Measurements from ENCODE around the gene TMSB4X.
A peak's percentile ranks its signal among the peaks of the same experiment; 100 is the strongest.
"Not testable (repeated sequence)": the region's sequence is repeated elsewhere in the genome, so short reads cannot be mapped to it uniquely, and the experiment has no call there.

The TMSB4X gene

DNA sequence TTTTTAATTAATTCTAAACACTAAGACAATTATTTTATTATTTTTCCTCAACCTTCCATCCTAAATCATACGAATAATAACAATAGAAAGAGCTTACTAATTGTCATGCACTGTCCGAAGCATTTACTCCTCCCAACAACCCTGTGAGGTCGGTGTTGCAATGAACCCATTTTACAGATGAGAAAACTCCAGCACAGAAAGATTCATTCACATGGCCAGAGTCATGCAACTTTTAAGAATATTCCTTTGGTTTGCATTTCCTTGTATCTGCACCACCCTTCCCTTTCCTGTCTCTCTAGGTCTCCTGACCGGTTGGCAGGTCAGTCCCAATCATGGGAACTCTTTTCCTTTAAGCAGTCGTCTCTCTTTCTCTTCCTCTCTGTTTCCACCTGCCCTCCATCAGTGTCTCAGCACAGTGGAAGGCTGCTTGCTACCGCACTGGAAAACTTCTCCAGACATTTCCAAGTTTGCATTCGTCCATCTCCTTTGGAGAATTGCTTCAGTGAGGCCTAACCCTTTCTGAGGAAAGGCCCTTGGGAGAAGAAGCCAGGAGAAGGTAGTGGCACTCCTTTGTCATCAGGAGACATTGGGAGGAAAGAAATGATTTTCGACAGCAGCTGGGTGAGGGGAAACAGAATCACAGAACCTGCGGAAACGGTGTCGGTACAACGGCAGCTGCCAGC, 1.9 kb upstream of the TMSB4X start:
- H3K36me3 ChIP-seq (ENCODE audit: control insufficient read depth, insufficient read depth, low read length): peaks cover 2% of the 10 kb centered on the region
- H3K4me3 ChIP-seq (ENCODE audit: low read length): peak overlapping the region; percentile 20
- no peaks in the 10 kb centered on the region for H3K4me1 ChIP-seq (ENCODE audit: control insufficient read depth, insufficient read depth, low read length)
- peak overlapping the region; percentile 25 for H3K27ac ChIP-seq (ENCODE audit: low read depth, low read length)
- no peaks in the 10 kb centered on the region for H3K27me3 ChIP-seq (ENCODE audit: control insufficient read depth, insufficient read depth, low read length)
- no peak overlapping the region for H3K9ac ChIP-seq (ENCODE audit: low read length)

DNA sequence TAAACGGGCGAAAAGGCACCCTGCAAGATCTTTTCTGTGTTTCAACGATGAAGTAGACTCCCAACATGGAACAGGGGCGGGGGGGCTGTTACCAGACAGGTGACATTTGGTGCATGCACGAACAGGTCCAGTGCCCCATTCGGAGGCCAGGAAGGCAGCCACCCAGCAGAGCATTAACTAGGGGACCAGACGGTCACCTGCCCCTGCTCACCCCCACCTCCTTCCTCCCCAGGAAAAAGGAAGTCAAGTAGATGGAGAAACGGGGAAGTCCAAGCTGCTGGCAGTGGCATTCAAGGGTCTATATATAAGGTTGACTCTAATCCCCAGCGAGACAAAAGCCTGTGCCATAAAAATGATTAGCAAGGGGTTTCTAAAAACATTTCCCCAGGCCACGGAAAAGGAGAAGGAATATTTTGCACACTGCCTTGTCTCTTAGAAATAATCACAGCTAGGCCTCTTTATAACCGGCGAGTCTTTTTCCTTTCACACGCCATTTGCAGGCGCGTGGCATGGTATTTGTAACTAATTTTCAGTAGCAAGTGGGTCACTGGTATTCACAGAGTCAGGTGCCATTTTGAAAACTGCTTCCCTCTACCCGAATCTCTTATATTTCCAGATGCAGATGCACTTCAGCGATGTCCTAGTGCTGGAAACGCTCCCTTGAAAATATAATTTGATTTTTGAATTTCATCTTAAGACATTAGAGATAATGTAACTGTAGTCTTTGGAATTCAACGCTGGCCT, 1.2 kb upstream of the TMSB4X start:
- Histone ChIP-seq H3K27me3 (ENCODE audit: control insufficient read depth, insufficient read depth, low read length) (no peaks in the 10 kb centered on the region), H3K27ac (ENCODE audit: low read depth, low read length) (peak overlapping the region; percentile 92), H3K4me3 (ENCODE audit: low read length) (peak overlapping the region; percentile 89), H3K9ac (ENCODE audit: low read length) (no peak overlapping the region), H3K4me1 (ENCODE audit: control insufficient read depth, insufficient read depth, low read length) (no peaks in the 10 kb centered on the region), H3K36me3 (ENCODE audit: control insufficient read depth, insufficient read depth, low read length) (peaks cover 2% of the 10 kb centered on the region)

DNA sequence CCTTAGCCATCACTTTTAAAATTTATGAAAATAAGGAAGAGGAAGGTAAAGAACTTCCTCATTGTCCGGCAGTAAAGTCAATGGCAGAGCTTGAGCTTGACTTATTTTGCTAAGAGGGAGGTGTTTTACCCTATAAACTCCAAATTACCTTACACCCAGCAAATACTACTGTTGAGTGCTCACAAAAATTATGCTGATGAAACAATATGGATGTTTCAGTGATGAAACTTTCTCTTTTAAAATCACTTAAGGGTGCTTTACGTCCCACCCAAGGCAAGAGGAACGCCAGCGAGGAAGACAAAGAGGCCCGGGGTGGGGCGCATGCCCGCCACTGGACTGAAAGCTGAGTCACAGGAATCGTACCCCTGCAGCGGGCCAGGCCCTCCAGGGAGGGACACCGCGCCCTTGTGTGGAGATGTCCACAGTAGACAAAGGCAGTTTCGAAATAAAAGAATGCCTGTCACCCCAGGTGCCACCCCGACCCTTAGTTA, 560 bp upstream of the TMSB4X start:
- Histone ChIP-seq H3K9ac (ENCODE audit: low read length) (no peak overlapping the region), H3K4me3 (ENCODE audit: low read length) (peak overlapping the region; percentile 89), H3K27ac (ENCODE audit: low read depth, low read length) (peak overlapping the region; percentile 92), H3K27me3 (ENCODE audit: control insufficient read depth, insufficient read depth, low read length) (no peaks in the 10 kb centered on the region), H3K36me3 (ENCODE audit: control insufficient read depth, insufficient read depth, low read length) (peaks cover 2% of the 10 kb centered on the region), H3K4me1 (ENCODE audit: control insufficient read depth, insufficient read depth, low read length) (no peaks in the 10 kb centered on the region)

DNA sequence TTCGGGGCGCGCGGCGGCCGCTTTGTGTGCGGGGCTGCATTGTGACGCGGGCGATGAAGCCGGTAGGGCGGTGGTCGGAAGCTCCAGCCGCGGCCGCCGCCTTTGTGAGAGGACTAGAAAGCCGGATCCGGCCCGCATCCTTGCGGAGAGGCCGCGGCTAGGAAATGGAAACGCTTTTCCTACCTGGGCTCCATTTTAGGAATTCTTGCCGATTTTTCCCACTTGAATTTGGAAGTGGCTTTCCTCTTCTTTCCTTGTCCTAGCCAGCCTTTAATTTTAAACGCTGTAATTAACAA, 708 bp downstream of the TMSB4X start:
- no peaks in the 10 kb centered on the region for H3K4me1 ChIP-seq (ENCODE audit: control insufficient read depth, insufficient read depth, low read length)
- H3K4me3 ChIP-seq (ENCODE audit: low read length): peak overlapping the region; percentile 89
- H3K9ac ChIP-seq (ENCODE audit: low read length): peak overlapping the region; percentile 93
- H3K36me3 ChIP-seq (ENCODE audit: control insufficient read depth, insufficient read depth, low read length): peaks cover 2% of the 10 kb centered on the region
- peak overlapping the region; percentile 92 for H3K27ac ChIP-seq (ENCODE audit: low read depth, low read length)
- no peaks in the 10 kb centered on the region for H3K27me3 ChIP-seq (ENCODE audit: control insufficient read depth, insufficient read depth, low read length)

DNA sequence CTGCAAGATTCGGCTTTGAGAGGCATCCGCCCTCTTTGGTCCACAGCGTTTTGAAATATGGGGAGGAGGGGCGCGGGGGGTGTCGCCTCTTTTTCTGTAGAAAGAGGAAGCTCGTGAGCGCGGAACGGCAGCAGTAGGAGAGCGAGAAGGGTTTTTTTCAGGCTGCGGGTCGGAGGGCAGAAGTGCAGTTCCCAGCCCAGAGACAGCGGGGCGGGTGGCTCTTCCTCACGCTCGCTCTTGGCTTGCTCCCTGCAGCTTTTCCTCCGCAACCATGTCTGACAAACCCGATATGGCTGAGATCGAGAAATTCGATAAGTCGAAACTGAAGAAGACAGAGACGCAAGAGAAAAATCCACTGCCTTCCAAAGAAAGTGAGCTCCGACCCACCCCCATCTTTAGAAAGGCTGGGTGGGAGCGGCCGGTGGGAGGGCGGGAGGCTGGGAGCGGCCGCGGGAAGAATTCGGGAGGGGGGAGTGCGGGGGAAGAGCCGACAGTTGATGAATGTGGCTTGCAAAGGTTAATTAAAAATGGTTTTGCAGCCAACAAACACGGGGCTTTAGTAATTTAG, 1.2 kb downstream of the TMSB4X start:
- Histone ChIP-seq H3K27me3 (ENCODE audit: control insufficient read depth, insufficient read depth, low read length) (no peaks in the 10 kb centered on the region), H3K4me1 (ENCODE audit: control insufficient read depth, insufficient read depth, low read length) (no peaks in the 10 kb centered on the region), H3K9ac (ENCODE audit: low read length) (peak overlapping the region; percentile 93), H3K36me3 (ENCODE audit: control insufficient read depth, insufficient read depth, low read length) (peaks cover 2% of the 10 kb centered on the region), H3K27ac (ENCODE audit: low read depth, low read length) (peak overlapping the region; percentile 92), H3K4me3 (ENCODE audit: low read length) (peak overlapping the region; percentile 89)

DNA sequence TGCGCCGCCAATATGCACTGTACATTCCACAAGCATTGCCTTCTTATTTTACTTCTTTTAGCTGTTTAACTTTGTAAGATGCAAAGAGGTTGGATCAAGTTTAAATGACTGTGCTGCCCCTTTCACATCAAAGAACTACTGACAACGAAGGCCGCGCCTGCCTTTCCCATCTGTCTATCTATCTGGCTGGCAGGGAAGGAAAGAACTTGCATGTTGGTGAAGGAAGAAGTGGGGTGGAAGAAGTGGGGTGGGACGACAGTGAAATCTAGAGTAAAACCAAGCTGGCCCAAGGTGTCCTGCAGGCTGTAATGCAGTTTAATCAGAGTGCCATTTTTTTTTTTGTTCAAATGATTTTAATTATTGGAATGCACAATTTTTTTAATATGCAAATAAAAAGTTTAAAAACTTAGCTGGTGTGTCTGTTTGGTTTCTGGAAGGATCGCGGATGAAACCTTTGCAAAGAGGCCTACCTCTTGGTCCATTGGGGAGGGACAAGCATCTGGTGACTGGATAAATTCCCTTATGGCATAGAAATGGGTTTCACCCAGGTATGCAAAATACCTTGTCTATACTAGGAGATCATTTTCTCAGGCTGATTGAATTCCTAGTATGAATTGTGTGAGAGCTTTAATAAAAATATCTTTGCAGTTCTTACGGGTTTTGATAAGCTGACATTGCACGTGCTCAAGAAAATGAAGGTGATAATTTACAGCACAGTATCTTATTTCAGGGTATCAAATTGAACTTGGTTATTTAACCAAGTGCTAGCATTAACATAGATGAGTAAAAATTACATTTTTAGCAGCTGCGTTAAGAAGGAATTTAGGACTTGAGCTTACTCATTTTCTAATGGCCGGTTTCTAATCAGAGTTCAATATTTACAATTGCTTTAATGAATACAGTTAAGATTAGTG, 2.2 kb downstream of the TMSB4X start:
- peak overlapping the region; percentile 45 for H3K27ac ChIP-seq (ENCODE audit: low read depth, low read length)
- not testable (repeated sequence) for H3K36me3 ChIP-seq (ENCODE audit: control insufficient read depth, insufficient read depth, low read length); H3K4me1 ChIP-seq (ENCODE audit: control insufficient read depth, insufficient read depth, low read length); H3K9ac ChIP-seq (ENCODE audit: low read length); H3K27me3 ChIP-seq (ENCODE audit: control insufficient read depth, insufficient read depth, low read length)
- peak overlapping the region; percentile 59 for H3K4me3 ChIP-seq (ENCODE audit: low read length)

DNA sequence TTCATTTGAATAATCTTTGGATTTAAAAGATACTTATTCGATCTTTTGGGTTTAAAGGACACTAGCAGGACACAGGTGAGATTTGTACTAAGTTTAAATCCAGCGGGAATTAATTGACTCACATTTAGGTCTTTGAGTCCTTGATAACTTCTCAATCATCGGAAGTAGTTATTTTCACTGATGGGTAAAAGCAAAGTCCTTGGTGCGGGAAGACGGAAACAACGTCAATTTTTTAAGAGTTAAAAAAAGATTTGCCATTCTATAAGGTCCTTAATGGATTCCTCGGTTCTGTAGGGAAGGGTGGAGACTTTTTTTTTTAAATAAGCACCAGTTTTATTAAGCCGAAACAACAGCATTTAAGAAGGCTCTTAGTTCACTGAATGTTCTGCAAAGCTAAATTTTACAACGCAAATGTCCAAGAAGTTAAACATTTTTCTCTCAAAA, 2.9 kb downstream of the TMSB4X start:
- Histone ChIP-seq H3K4me1 (ENCODE audit: control insufficient read depth, insufficient read depth, low read length) (no peaks in the 10 kb centered on the region), H3K36me3 (ENCODE audit: control insufficient read depth, insufficient read depth, low read length) (peaks cover 2% of the 10 kb centered on the region), H3K27me3 (ENCODE audit: control insufficient read depth, insufficient read depth, low read length) (no peaks in the 10 kb centered on the region), H3K9ac (ENCODE audit: low read length) (no peak overlapping the region), H3K27ac (ENCODE audit: low read depth, low read length) (peak overlapping the region; percentile 8), H3K4me3 (ENCODE audit: low read length) (peak overlapping the region; percentile 32)

DNA sequence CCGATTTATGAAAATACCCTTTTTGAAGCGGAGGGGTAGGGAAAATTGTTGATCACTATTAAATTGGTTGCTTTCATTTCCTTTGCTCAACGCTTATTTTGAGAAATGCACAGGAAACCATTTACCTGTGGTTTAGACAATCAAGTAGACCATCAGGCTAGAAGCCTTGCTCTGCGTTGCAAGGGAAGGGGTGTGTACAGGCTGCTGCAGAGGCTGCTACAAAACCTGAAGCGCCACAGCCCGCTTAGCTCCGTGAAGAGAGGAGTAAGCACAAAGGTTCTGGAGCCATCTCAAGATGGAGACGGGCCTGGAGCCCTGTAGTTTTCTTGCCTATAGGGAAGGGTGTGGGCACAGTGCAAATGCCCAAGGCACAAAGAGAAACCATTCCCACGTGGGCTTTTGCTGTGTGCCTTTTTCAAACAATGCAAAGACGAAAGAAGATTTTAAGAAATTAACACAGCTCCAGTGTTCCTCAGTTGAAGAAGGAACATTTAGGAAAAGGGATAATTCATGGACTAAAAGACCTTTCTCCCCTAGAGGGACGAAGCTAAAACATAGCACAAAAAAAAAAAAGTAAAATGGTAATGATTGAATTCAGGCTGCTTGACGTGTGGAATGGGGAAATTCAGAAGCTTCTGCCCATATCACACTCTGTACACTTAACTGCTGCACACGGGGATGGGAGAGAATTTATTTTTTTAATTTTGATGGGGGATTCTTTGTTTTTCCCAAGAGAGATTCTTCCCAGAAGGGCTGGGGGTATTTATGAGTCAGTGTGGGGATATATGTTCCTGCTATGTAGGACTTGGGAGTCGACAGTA, 3.5 kb downstream of the TMSB4X start:
- Histone ChIP-seq H3K4me3 (ENCODE audit: low read length) (peak overlapping the region; percentile 5), H3K36me3 (ENCODE audit: control insufficient read depth, insufficient read depth, low read length) (peaks cover 2% of the 10 kb centered on the region), H3K27me3 (ENCODE audit: control insufficient read depth, insufficient read depth, low read length) (no peaks in the 10 kb centered on the region), H3K4me1 (ENCODE audit: control insufficient read depth, insufficient read depth, low read length) (no peaks in the 10 kb centered on the region), H3K9ac (ENCODE audit: low read length) (no peak overlapping the region), H3K27ac (ENCODE audit: low read depth, low read length) (peak overlapping the region; percentile 8)

DNA sequence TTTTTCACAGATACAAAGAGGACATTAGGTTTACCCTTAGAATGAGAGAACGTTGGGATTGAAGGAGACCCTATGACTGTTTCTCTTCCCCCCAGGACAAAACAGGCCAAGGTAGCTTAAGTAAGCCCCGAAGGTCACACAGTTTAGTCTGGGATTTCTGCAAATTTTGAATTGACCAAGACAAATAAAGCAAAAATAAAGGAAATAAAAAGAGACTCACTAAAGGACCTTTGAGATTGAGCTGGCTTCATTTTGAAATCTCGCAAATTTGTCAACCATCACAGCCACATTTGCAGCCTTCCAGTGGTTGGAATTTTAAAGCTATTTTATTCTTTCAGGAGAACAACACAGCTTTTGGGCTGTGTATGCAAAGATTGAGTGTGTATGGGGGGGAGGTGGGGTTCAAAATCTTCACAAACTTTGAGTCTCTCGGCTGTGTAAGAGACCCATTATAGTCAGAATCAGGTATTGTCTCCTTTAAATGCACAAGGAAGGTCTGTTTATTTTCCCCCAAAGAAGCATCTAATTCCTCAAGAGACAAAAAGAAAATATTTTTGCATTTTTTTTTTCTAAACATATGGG, 4.2 kb downstream of the TMSB4X start:
- H3K27ac ChIP-seq (ENCODE audit: low read depth, low read length): peak overlapping the region; percentile 8
- H3K4me3 ChIP-seq (ENCODE audit: low read length): no peak overlapping the region
- peaks cover 2% of the 10 kb centered on the region for H3K36me3 ChIP-seq (ENCODE audit: control insufficient read depth, insufficient read depth, low read length)
- H3K9ac ChIP-seq (ENCODE audit: low read length): no peak overlapping the region
- no peaks in the 10 kb centered on the region for H3K4me1 ChIP-seq (ENCODE audit: control insufficient read depth, insufficient read depth, low read length)
- no peaks in the 10 kb centered on the region for H3K27me3 ChIP-seq (ENCODE audit: control insufficient read depth, insufficient read depth, low read length)

DNA sequence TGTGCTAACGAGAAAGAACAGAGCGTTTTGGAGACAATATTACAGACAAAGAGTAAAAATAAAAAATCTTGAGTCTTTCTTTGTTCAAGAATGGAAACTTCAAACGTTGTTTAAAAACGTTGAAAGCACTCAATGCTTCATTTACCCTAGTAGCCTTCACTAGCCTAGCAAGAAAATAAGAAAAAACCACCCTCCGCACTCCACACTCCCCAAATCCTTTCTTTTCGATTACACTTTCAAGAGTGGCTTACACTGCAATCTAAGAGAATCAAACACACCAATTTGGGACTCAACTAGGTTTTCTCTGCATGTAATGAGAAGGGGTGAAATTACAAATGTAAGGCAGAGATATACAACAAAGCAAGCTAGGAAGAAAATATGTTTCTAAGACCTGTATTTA, 4.7 kb downstream of the TMSB4X start:
- Histone ChIP-seq H3K4me3 (ENCODE audit: low read length) (no peak overlapping the region), H3K4me1 (ENCODE audit: control insufficient read depth, insufficient read depth, low read length) (no peaks in the 10 kb centered on the region), H3K27ac (ENCODE audit: low read depth, low read length) (no peak overlapping the region), H3K9ac (ENCODE audit: low read length) (no peak overlapping the region), H3K27me3 (ENCODE audit: control insufficient read depth, insufficient read depth, low read length) (no peaks in the 10 kb centered on the region), H3K36me3 (ENCODE audit: control insufficient read depth, insufficient read depth, low read length) (peaks cover 2% of the 10 kb centered on the region)

DNA sequence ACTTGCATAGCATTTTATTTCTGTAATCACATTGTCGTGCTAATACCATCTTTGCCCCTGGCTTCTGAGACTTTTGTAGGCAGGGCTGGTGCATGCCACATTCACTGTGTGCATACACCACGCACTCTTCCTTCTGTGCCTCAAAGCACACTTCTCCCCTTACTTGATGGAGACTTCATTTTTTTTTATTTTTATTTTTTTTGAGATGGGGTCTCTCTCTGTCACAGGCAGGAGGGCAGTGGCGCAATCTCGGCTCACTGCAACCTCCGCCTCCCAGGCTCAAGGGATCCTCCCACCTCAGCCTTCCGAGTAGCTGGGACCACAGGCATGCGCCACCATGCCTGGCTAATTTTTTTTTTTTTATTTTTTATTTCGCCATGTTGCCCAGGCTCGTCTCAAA, 5.1 kb downstream of the TMSB4X start:
- not testable (repeated sequence) for H3K9ac ChIP-seq (ENCODE audit: low read length); H3K27ac ChIP-seq (ENCODE audit: low read depth, low read length); H3K36me3 ChIP-seq (ENCODE audit: control insufficient read depth, insufficient read depth, low read length); H3K4me1 ChIP-seq (ENCODE audit: control insufficient read depth, insufficient read depth, low read length); H3K4me3 ChIP-seq (ENCODE audit: low read length); H3K27me3 ChIP-seq (ENCODE audit: control insufficient read depth, insufficient read depth, low read length)

Data from rectal smooth muscle tissue (tissue), 1 donor.